Esophagus squamous epithelium (tissue), 4 donors: ENCODE results near the gene HIF1AN.

Experiments
- POLR2A ChIP-seq, 4 donors: fragments of 450-650 bp; IDR thresholded peaks; one replicate each; pipeline ENCODE4 v1.6.1; 2017; ENCODE audit warnings: antibody characterized with exemption in 4 of 4, mild to moderate bottlenecking in 4 of 4, moderate library complexity in 3 of 4
- TF ChIP-seq, protein P1 (sequence below), 6 experiments: fragments of 450-650 bp in 4 of 6; fragments of 200-600 bp in 2 of 6; sonication (generic) in 2 of 6; IDR thresholded peaks; one replicate each; pipeline ENCODE4 v1.5.1; 2016 to 2019; ENCODE audit warnings: antibody characterized with exemption in 6 of 6, mild to moderate bottlenecking in 4 of 6, moderate library complexity in 4 of 6

GRCh38 chr10:100598166-100598565 lies 62.4 kb downstream of the HIF1AN start:
- TF ChIP-seq POLR2A (IDR thresholded peaks at IDR 0.05), result no peak
- TF ChIP-seq, protein P1, sequence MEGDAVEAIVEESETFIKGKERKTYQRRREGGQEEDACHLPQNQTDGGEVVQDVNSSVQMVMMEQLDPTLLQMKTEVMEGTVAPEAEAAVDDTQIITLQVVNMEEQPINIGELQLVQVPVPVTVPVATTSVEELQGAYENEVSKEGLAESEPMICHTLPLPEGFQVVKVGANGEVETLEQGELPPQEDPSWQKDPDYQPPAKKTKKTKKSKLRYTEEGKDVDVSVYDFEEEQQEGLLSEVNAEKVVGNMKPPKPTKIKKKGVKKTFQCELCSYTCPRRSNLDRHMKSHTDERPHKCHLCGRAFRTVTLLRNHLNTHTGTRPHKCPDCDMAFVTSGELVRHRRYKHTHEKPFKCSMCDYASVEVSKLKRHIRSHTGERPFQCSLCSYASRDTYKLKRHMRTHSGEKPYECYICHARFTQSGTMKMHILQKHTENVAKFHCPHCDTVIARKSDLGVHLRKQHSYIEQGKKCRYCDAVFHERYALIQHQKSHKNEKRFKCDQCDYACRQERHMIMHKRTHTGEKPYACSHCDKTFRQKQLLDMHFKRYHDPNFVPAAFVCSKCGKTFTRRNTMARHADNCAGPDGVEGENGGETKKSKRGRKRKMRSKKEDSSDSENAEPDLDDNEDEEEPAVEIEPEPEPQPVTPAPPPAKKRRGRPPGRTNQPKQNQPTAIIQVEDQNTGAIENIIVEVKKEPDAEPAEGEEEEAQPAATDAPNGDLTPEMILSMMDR (IDR thresholded peaks at IDR 0.05), result no peak
